Measurements from ENCODE around the gene FUNDC1.

DNA sequence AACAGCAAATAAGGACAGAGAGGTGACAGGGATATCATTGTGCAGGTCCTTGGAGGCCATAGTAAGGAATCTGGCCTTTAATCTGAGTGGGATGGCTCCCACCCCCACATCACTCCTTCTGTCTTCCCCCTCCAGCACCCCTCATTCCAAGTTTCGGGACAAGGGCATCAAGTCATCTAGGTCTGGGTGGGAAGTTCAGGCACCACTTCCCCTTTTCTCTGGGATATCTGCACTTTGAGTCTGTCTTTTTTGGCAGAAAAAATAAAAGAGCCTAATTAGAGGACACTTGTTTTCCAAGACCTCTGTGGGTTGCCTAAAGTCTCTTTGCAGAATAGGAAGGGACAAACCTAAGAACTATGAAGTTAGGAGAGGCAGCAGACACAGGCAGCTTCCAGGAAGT lies 60.1 kb downstream of the FUNDC1 start:
- TF ChIP-seq CTBP1 (IDR thresholded peaks at IDR 0.05; ENCODE audit: borderline replicate concordance), result no peak
- TF ChIP-seq FOXA1 (IDR thresholded peaks at IDR 0.05), result no peak
- no peak for TF ChIP-seq FOXM1 (IDR thresholded peaks at IDR 0.05; ENCODE audit: borderline replicate concordance)
- no peak for TF ChIP-seq TARDBP (IDR thresholded peaks at IDR 0.05)
- no peak for TF ChIP-seq ELF4 (IDR thresholded peaks at IDR 0.05)
- TF ChIP-seq HDGF (IDR thresholded peaks at IDR 0.05; ENCODE audit: borderline replicate concordance), result no peak
- no peak for TF ChIP-seq NFRKB (IDR thresholded peaks at IDR 0.05)
- no peak for TF ChIP-seq BHLHE40 (IDR thresholded peaks at IDR 0.05; ENCODE audit: borderline replicate concordance)
- no peak for TF ChIP-seq L3MBTL2 (conservative IDR thresholded peaks at IDR 0.05)

Data from HEK293T (cell line).